Cardiac muscle cell (in vitro differentiated cells and primary cell): Measurements from ENCODE around the gene FAM204A. TPM values are rescaled to one million over a fixed set of nuclear protein-coding genes. Genes with fewer than 3 reads are reported as not detected.
A peak's percentile ranks its signal among the peaks of the same experiment; 100 is the strongest.

Source experiments
- DNase-seq, 2 donors: peaks; one replicate each; pipeline versions ENCODE4 v3.0.0 to v3.0.0-alpha.2; 2010 to 2017; ENCODE audit warnings: low read depth in 1 of 2, low spot score in 1 of 2
- H3K27ac ChIP-seq: fragments of 200-600 bp; sonication (generic); 2 replicates; pipeline ENCODE4 v1.5.1; 2016
- H3K27me3 ChIP-seq: fragments of 200-600 bp; sonication (generic); 2 replicates; pipeline ENCODE4 v1.6.0; 2016; ENCODE audit warnings: control low read depth
- H3K36me3 ChIP-seq: fragments of 200-600 bp; sonication (generic); 2 replicates; pipeline ENCODE4 v1.5.1; 2016; ENCODE audit warnings: control low read depth
- H3K4me1 ChIP-seq: fragments of 200-600 bp; sonication (generic); 2 replicates; pipeline ENCODE4 v1.8.1; 2017; ENCODE audit warnings: low read depth, mild to moderate bottlenecking, mixed run types
- H3K4me3 ChIP-seq: fragments of 200-600 bp; sonication (generic); 2 replicates; pipeline ENCODE4 v1.5.1; 2016; ENCODE audit warnings: mild to moderate bottlenecking
- H3K9me3 ChIP-seq: fragments of 200-600 bp; sonication (generic); 2 replicates; pipeline ENCODE4 v1.5.1; 2017; ENCODE audit warnings: low read depth, mild to moderate bottlenecking, control low read depth
- polyA plus RNA-seq: library from polyadenylated mRNA; unstranded; fragments of >200 nt; fragmentation: Nextera tagmentation; extraction: Ambion mirVana; gene quantifications from 2 replicates; pipeline ENCODE4 v1.2.1, GENCODE V29; 2016
- total RNA-seq: library from RNA; depleted of rRNA; stranded (reverse); fragments of >200 nt; gene quantifications from 2 replicates; pipeline ENCODE4 v1.2.3, GENCODE V29; 2016
- TF ChIP-seq, protein P1 (sequence below): IDR thresholded peaks from 2 replicates; pipeline ENCODE4 v1.5.1; 2012; ENCODE audit warnings: low read depth, mild to moderate bottlenecking, low read length

Gene FAM204A
- total and polyA plus RNA-seq, 2 experiments from 2014 or later, result 39.5 to 49.5 TPM

DNA sequence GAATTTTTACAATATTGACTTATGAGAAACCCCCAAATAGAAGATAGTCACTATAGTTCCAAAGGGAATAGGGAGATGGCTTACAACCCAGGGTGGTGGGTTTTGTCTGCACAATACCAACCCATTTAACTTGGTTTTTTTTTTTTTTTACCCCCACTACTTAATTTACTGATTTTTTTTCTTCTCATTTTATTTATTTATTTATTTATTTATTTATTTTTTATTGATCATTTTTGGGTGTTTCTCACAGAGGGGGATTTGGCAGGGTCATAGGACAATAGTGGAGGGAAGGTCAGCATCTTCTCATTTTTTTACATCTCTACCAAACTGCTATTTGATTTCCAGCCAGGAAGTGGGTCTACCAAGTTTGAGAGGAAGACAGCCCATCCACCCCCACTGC lies 77.9 kb downstream of the FAM204A start:
- Histone ChIP-seq H3K4me1 (no peaks in the 10 kb centered on the region), H3K4me3 (no peak overlapping the region), H3K36me3 (no peaks in the 10 kb centered on the region), H3K27me3 (peaks cover 99% of the 10 kb centered on the region), H3K27ac (no peak overlapping the region), H3K9me3 (no peaks in the 10 kb centered on the region)
- TF ChIP-seq, protein P1, sequence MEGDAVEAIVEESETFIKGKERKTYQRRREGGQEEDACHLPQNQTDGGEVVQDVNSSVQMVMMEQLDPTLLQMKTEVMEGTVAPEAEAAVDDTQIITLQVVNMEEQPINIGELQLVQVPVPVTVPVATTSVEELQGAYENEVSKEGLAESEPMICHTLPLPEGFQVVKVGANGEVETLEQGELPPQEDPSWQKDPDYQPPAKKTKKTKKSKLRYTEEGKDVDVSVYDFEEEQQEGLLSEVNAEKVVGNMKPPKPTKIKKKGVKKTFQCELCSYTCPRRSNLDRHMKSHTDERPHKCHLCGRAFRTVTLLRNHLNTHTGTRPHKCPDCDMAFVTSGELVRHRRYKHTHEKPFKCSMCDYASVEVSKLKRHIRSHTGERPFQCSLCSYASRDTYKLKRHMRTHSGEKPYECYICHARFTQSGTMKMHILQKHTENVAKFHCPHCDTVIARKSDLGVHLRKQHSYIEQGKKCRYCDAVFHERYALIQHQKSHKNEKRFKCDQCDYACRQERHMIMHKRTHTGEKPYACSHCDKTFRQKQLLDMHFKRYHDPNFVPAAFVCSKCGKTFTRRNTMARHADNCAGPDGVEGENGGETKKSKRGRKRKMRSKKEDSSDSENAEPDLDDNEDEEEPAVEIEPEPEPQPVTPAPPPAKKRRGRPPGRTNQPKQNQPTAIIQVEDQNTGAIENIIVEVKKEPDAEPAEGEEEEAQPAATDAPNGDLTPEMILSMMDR, result no peak
- DNase-seq, result no peak

DNA sequence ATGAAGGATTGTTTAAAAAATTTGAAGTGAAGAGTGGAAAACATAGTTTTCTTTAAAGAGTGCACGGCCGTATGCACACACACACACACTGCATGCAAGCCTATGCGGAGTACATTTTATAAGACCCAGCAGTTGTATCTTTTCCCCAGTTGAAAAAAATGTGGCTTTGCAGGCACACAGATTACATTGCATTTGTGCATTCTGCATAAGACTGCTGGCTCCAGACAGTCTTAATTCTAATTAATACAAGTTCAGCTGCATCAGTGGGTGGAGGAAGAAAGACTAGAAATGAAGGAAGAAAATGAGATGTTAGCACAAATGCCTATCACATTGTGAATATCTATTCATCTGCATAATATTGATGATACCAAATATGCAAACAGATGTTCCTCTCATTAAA lies 79.6 kb downstream of the FAM204A start:
- H3K9me3 ChIP-seq, result no peaks in the 10 kb centered on the region
- no peak for DNase-seq
- TF ChIP-seq, protein P1, result no peak
- no peaks in the 10 kb centered on the region for H3K36me3 ChIP-seq
- peaks cover 99% of the 10 kb centered on the region for H3K27me3 ChIP-seq
- no peak overlapping the region for H3K27ac ChIP-seq
- no peaks in the 10 kb centered on the region for H3K4me1 ChIP-seq
- no peak overlapping the region for H3K4me3 ChIP-seq

DNA sequence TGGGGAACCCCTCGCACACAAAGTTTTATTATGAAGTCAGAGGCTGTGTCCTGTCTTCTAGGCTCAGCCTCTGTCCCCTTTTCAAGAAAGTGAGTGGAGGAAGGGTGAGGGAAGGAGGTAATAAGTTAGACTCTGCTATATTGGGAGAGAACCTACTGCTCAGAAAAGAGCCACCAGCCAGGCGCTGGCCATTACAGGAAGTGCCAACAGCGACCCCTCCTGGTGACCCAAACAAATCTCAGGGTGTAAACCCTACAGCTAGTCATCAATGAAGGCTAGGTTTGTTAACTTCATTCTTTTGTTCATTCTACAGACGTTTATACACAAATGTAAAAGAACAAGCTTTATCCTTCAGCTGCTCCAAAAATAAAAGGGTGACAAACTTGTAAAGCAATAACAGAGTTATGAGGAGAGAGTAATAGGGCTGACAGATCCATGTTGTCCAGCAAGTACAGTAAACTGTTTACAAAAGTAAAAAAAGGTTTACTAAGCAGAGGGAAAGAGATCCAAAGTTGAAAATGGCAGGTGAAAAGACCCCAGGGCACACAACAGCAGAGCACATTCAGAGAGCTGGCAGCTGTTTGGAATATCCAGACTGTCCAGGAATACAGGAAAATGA lies 82.7 kb downstream of the FAM204A start:
- H3K27ac ChIP-seq, result no peak overlapping the region
- TF ChIP-seq, protein P1, result peak; percentile 55
- DNase-seq, result peak; percentile 24 to 75
- H3K4me1 ChIP-seq, result peaks cover 8% of the 10 kb centered on the region
- H3K9me3 ChIP-seq, result no peaks in the 10 kb centered on the region
- H3K27me3 ChIP-seq, result peaks cover 97% of the 10 kb centered on the region
- no peak overlapping the region for H3K4me3 ChIP-seq
- H3K36me3 ChIP-seq, result no peaks in the 10 kb centered on the region

DNA sequence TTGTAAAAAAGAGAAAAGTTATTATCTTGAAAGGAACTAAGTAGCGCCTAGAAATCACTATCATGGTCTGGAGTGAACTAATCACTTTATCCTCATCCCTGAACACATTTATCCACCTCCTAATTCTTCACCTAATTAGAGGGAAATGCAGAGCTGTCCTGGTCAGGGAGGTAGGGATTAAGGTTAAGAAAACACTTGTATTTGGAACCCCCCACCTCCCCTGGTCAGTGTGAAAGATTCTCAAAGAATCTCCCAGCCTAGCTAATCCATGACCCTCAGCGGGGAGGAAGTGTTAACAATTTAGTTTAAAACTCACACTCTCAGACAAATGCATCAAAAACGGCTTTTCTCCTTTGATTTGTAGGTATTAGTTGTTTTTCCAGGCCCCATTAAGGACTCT lies 83.8 kb downstream of the FAM204A start:
- no peak overlapping the region for H3K27ac ChIP-seq
- H3K36me3 ChIP-seq, result no peaks in the 10 kb centered on the region
- no peak for DNase-seq
- H3K9me3 ChIP-seq, result no peaks in the 10 kb centered on the region
- no peak overlapping the region for H3K4me3 ChIP-seq
- peaks cover 97% of the 10 kb centered on the region for H3K27me3 ChIP-seq
- TF ChIP-seq, protein P1, result no peak
- H3K4me1 ChIP-seq, result peaks cover 8% of the 10 kb centered on the region

DNA sequence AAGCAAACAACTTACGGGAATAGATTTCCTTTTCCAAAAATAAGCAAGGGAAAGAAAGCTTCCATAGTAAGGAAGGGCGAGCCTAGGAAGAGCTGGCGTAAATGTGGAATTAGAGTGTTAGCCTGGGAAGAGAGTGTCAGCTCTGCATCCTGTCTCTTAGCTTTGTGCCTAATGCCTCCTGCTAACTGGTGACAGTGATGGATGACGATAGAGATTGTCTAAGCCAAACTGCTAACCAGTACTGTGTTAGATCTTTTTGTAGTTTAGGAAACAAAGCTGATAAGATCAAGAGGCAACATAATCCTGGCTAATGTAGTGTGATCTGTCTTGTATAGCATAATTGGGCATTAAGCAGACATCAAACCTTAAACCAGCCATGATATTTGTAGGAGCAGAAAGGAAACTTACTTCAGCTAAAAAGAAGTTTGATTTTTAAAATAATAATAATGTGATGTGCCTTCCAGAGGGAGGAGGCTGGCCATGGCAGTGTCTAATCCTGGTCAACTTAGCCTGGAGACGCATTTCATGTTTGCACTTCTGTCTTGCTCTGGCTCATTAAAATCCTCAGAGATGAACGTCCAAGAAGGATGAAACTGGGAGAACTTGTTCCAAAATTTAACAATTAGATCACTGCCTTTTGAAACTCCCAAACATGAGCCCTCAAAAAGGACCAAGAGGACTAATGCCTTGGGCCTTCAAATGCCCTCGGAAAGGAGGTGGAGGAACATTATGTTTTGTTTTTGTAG lies 85.1 kb downstream of the FAM204A start:
- TF ChIP-seq, protein P1, result no peak

More for the DNA sequence above, 85.1 kb downstream of the FAM204A start:
- Histone ChIP-seq H3K27ac (no peak overlapping the region), H3K4me1 (peaks cover 8% of the 10 kb centered on the region), H3K4me3 (no peak overlapping the region), H3K9me3 (no peaks in the 10 kb centered on the region), H3K27me3 (peaks cover 97% of the 10 kb centered on the region), H3K36me3 (no peaks in the 10 kb centered on the region)
- peak in 1 of 2 donors; percentile 33 for DNase-seq
